Adrenal gland (tissue), 12 donors: ENCODE measurements around the gene OSCAR. TPM values are rescaled to one million over a fixed set of nuclear protein-coding genes. Genes with fewer than 3 reads are reported as not detected.
A peak's percentile ranks its signal among the peaks of the same experiment; 100 is the strongest.

Source experiments
- DNase-seq, 7 donors: peaks; one replicate each; pipeline ENCODE4 v3.0.0-alpha.2; 2019 to 2020
- H3K27ac ChIP-seq, 5 donors: fragments of 200-600 bp; sonication (generic) in 4 of 5; 1 replicate in 3 of 5; 2 replicates in 2 of 5; pipeline versions ENCODE4 v1.5.1 to v1.8.0; 2016 to 2020; ENCODE audit warnings: mild to moderate bottlenecking in 1 of 5
- H3K27me3 ChIP-seq: fragments of 200-600 bp; 2 replicates; pipeline ENCODE4 v1.8.0; 2021
- H3K36me3 ChIP-seq, 2 donors: fragments of 200-600 bp; replicated peaks in 1 of 2; 1 replicate in 1 of 2; 2 replicates in 1 of 2; pipeline versions ENCODE4 v1.5.1 to v1.8.0; 2018 to 2022
- H3K4me1 ChIP-seq, 2 donors: fragments of 200-600 bp; replicated peaks in 1 of 2; 1 replicate in 1 of 2; 2 replicates in 1 of 2; pipeline versions ENCODE4 v1.5.1 to v1.8.0; 2018 to 2021
- H3K4me3 ChIP-seq, 4 donors: fragments of 200-600 bp; sonication (generic) in 3 of 4; one replicate each; pipeline ENCODE4 v1.5.1; 2016 to 2018
- H3K9me3 ChIP-seq, 3 donors: fragments of 200-600 bp; sonication (generic) in 1 of 3; replicated peaks in 1 of 3; 1 replicate in 2 of 3; 2 replicates in 1 of 3; pipeline versions ENCODE4 v1.5.1 to v1.8.0; 2016 to 2021
- CTCF ChIP-seq, 6 experiments: fragments of 450-650 bp in 4 of 6; fragments of 200-600 bp in 2 of 6; sonication (generic) in 1 of 6; IDR thresholded peaks; 1 replicate in 5 of 6; 2 replicates in 1 of 6; pipeline versions ENCODE4 v1.5.1 to v1.8.0; 2016 to 2021; ENCODE audit warnings: antibody characterized with exemption in 6 of 6, mild to moderate bottlenecking in 2 of 6, moderate library complexity in 1 of 6
- POLR2A ChIP-seq, 2 donors: fragments of 450-650 bp; IDR thresholded peaks; one replicate each; pipeline ENCODE4 v1.6.1; 2017; ENCODE audit warnings: antibody characterized with exemption in 2 of 2, mild to moderate bottlenecking in 2 of 2, moderate library complexity in 1 of 2
- WGBS, 4 donors: extraction: QIAGEN DNeasy Blood & Tissue Kit in 2 of 4; methylation state at CpG; one replicate each; pipeline versions ENCODE4 v1.1.5 to v1.1.7; 2013 to 2017; 5-methylcytosine and 5-hydroxymethylcytosine counted together
- intact Hi-C, 2 donors: fragments of 100-400 bp; cut with DNase I; formaldehyde crosslinking; loops; one replicate each; pipeline versions ENCODE4 v1.14.1 to v1.15.0; 2022 to 2023
- polyA plus RNA-seq, 3 donors: library from polyadenylated mRNA; stranded (reverse); fragments of 200-250 nt in 2 of 3; fragments of 350-450 nt in 1 of 3; fragmentation: Illumina TruSeq in 1 of 3; extraction: RNeasy Lipid Tissue Mini Kit (QIAGEN cat#74804) in 1 of 3; gene quantifications; one replicate each; pipeline ENCODE4 v1.2.3, GENCODE V29; 2013 to 2014
- total RNA-seq, 9 donors: library from RNA; depleted of rRNA in 4 of 9; stranded (reverse); fragments of >200 nt in 4 of 9; fragments of 120-200 nt in 1 of 9; fragmentation: NEBNext Ultra II Directional in 1 of 9; extraction: Animal tissue kit (Norgen Biotek cat#: 25700) in 1 of 9; gene quantifications; one replicate each; pipeline versions ENCODE4 v1.1.0 to v1.2.4, GENCODE V29; 2013 to 2023
- donor health status: healthy with polysubstance abuse.
- donor health status: Bipolar disorder and iron deficiency.
- donor health status: DM: yes; HTN: yes; CAD: no.
- donor health status: DM: no; HTN: no; CAD: no.
- donor health status: DM: no; HTN: no; CAD: no.
- donor health status: DM: yes; HTN: yes; CAD: no.

OSCAR gene
- total and polyA plus RNA-seq, 12 donors, result 0.11 to 6.6 (median 2.4) TPM; not detected in 1

GRCh38 chr19:54133957-54134590 lies 33.5 kb upstream of the OSCAR start:
- no peaks in the 10 kb centered on the region for H3K27me3 ChIP-seq
- DNase-seq, result peak in 5 of 7 donors; percentile 45 to 66 (median 62)
- H3K27ac ChIP-seq, result peak overlapping the region in 1 of 5 donors; percentile 39
- H3K9me3 ChIP-seq, result no peaks in the 10 kb centered on the region
- peaks cover 17 to 18% of the 10 kb centered on the region in 2 donors for H3K4me1 ChIP-seq
- WGBS, 4 donors, result 36 to 43% (median 39%) methylated on average over 2 of the region's 2 CpGs
- H3K4me3 ChIP-seq, result no peak overlapping the region
- intact Hi-C loops, result no loop called here
- H3K36me3 ChIP-seq, result peaks cover 0 to 15% of the 10 kb centered on the region in 2 donors
- TF ChIP-seq CTCF (IDR thresholded peaks at IDR 0.05), result no peak

GRCh38 chr19:54133312-54133956 lies 32.8 kb upstream of the OSCAR start:
- Histone ChIP-seq H3K36me3 (peaks cover 0 to 21% of the 10 kb centered on the region in 2 donors), H3K27ac (no peak overlapping the region), H3K4me3 (no peak overlapping the region), H3K27me3 (no peaks in the 10 kb centered on the region), H3K9me3 (no peaks in the 10 kb centered on the region), H3K4me1 (peaks cover 11 to 12% of the 10 kb centered on the region in 2 donors)
- 49 to 63% (median 54%) methylated on average over 4 to 10 of the region's 10 CpGs for WGBS, 4 donors
- no peak for TF ChIP-seq CTCF (IDR thresholded peaks at IDR 0.05)
- TF ChIP-seq POLR2A (IDR thresholded peaks at IDR 0.05), result no peak
- intact Hi-C loops, result no loop called here
- DNase-seq, result peak in 6 of 7 donors; percentile 48 to 92 (median 74)

GRCh38 chr19:54129617-54129996 lies 29.0 kb upstream of the OSCAR start:
- intact Hi-C loops, result no loop called here
- no peaks in the 10 kb centered on the region for H3K27me3 ChIP-seq
- H3K27ac ChIP-seq, result no peak overlapping the region
- no peaks in the 10 kb centered on the region for H3K4me1 ChIP-seq
- WGBS, 4 donors, result 95 to 98% (median 96%) methylated on average over 19 to 20 of the region's 20 CpGs; no CpG with 5 or more reads in 1 of the 4 donors
- no peak overlapping the region for H3K4me3 ChIP-seq
- no peak for DNase-seq
- TF ChIP-seq CTCF (IDR thresholded peaks at IDR 0.05) (no peak), POLR2A (IDR thresholded peaks at IDR 0.05) (no peak)
- no peaks in the 10 kb centered on the region for H3K9me3 ChIP-seq
- peaks cover 0 to 60% of the 10 kb centered on the region in 2 donors for H3K36me3 ChIP-seq

GRCh38 chr19:54128796-54129616 lies 28.4 kb upstream of the OSCAR start:
- peaks cover 0 to 66% of the 10 kb centered on the region in 2 donors for H3K36me3 ChIP-seq

More at GRCh38 chr19:54128796-54129616, 28.4 kb upstream of the OSCAR start:
- DNase-seq, result no peak
- no peak overlapping the region for H3K27ac ChIP-seq
- H3K9me3 ChIP-seq, result no peaks in the 10 kb centered on the region
- no peaks in the 10 kb centered on the region for H3K4me1 ChIP-seq
- no peaks in the 10 kb centered on the region for H3K27me3 ChIP-seq
- 89 to 94% (median 92%) methylated on average over 16 to 41 of the region's 41 CpGs for WGBS, 4 donors
- intact Hi-C loops, result no loop called here
- TF ChIP-seq POLR2A (IDR thresholded peaks at IDR 0.05) (no peak), CTCF (IDR thresholded peaks at IDR 0.05) (no peak)
- no peak overlapping the region for H3K4me3 ChIP-seq
